Colon (tissue), 2 donors: ENCODE results near the gene MAN1A2.
"Not testable (repeated sequence)": the region's sequence is repeated elsewhere in the genome, so short reads cannot be mapped to it uniquely, and the experiment has no call there.

Source experiments
- FAIRE-seq: peaks from 2 replicates; lab custom pipeline; 2012; peaks lifted over from hg19 to GRCh38; lab: Jason Lieb, UNC
- donor health status: control.
- donor health status: control.

MAN1A2 gene

GRCh38 chr1:117367046-117368025 lies at the start of gene MAN1A2:
Gene MAN1A2, plus strand, starts transcription at chr1:117367449. Its CDS starts 735 bp downstream, at chr1:117368184.
- no peak for FAIRE-seq

- no peak for FAIRE-seq
These were observed 49.2 kb upstream of the MAN1A2 start for GRCh38 chr1:117318011-117318410.

GRCh38 chr1:117318426-117318825 lies 48.8 kb upstream of the MAN1A2 start:
- FAIRE-seq, result no peak

GRCh38 chr1:117320515-117320914 lies 46.7 kb upstream of the MAN1A2 start:
- no peak for FAIRE-seq

- FAIRE-seq, result no peak
These were observed 45.3 kb upstream of the MAN1A2 start for GRCh38 chr1:117321680-117322609.

- no peak for FAIRE-seq
These were observed 42.9 kb upstream of the MAN1A2 start for GRCh38 chr1:117324357-117324756.

GRCh38 chr1:117326035-117326434 lies 41.2 kb upstream of the MAN1A2 start:
- FAIRE-seq, result not testable (repeated sequence)

GRCh38 chr1:117327011-117327410 lies 40.2 kb upstream of the MAN1A2 start:
- no peak for FAIRE-seq

- FAIRE-seq, result no peak
These were observed 31.7 kb upstream of the MAN1A2 start for GRCh38 chr1:117335376-117336086.

- no peak for FAIRE-seq
These were observed 31.0 kb upstream of the MAN1A2 start for GRCh38 chr1:117336088-117336817.

GRCh38 chr1:117339866-117340700 lies 27.2 kb upstream of the MAN1A2 start:
- FAIRE-seq, result no peak

- no peak for FAIRE-seq
These were observed 26.1 kb upstream of the MAN1A2 start for GRCh38 chr1:117341123-117341522.

- FAIRE-seq, result no peak
These were observed 24.9 kb upstream of the MAN1A2 start for GRCh38 chr1:117342397-117342796.

- FAIRE-seq, result no peak
These were observed 20.9 kb upstream of the MAN1A2 start for GRCh38 chr1:117346206-117346928.

- no peak for FAIRE-seq
These were observed 19.3 kb upstream of the MAN1A2 start for GRCh38 chr1:117347907-117348306.

- FAIRE-seq, result not testable (repeated sequence)
These were observed 14.6 kb upstream of the MAN1A2 start for GRCh38 chr1:117352695-117353094.

- not testable (repeated sequence) for FAIRE-seq
These were observed 9.2 kb upstream of the MAN1A2 start for GRCh38 chr1:117357833-117358603.

- not testable (repeated sequence) for FAIRE-seq
These were observed 8.7 kb upstream of the MAN1A2 start for GRCh38 chr1:117358604-117358887.
